Subcutaneous adipose tissue (tissue), 4 donors: ENCODE measurements around the gene SLC12A7. TPM values are rescaled to one million over a fixed set of nuclear protein-coding genes. Genes with fewer than 3 reads are reported as not detected.

Experiments
- total RNA-seq, 4 donors: library from RNA; depleted of rRNA; stranded (reverse); fragments of >200 nt; gene quantifications; one replicate each; pipeline ENCODE4 v1.1.0, GENCODE V29; 2016
- TF ChIP-seq, protein P1 (sequence below): fragments of 450-650 bp; IDR thresholded peaks from one replicate; pipeline ENCODE4 v1.5.1; 2016; ENCODE audit warnings: low read depth, mild to moderate bottlenecking, control low read depth, antibody characterized with exemption, moderate library complexity

SLC12A7 gene
- total RNA-seq, 4 donors from 2014 or later: 12.9 to 34.3 (median 20.7) TPM

DNA sequence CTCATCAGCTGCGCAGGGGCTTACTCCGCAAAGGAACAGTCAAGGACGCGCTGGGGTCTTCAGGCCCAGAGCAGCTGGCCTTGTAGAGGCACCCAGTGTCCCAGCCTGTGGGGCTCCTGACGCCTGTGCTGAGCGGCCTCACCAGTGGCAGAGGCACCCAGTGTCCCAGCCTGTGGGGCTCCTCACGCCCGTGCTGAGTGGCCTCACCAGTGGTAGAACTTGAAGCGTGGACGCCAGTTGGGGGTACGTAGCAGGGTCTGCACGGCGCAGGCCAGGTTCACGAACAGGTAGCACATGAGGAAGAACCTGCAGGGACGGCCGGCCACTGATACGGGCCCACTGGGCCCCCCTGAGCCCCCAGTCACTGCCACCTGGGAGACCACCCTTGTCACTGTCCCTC, 35.9 kb downstream of the SLC12A7 start:
- TF ChIP-seq, protein P1, sequence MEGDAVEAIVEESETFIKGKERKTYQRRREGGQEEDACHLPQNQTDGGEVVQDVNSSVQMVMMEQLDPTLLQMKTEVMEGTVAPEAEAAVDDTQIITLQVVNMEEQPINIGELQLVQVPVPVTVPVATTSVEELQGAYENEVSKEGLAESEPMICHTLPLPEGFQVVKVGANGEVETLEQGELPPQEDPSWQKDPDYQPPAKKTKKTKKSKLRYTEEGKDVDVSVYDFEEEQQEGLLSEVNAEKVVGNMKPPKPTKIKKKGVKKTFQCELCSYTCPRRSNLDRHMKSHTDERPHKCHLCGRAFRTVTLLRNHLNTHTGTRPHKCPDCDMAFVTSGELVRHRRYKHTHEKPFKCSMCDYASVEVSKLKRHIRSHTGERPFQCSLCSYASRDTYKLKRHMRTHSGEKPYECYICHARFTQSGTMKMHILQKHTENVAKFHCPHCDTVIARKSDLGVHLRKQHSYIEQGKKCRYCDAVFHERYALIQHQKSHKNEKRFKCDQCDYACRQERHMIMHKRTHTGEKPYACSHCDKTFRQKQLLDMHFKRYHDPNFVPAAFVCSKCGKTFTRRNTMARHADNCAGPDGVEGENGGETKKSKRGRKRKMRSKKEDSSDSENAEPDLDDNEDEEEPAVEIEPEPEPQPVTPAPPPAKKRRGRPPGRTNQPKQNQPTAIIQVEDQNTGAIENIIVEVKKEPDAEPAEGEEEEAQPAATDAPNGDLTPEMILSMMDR: no peak

- TF ChIP-seq, protein P1: no peak
These were observed 36.3 kb downstream of the SLC12A7 start for GRCh38 chr5:1075555-1075881.

GRCh38 chr5:1074816-1075554, 36.9 kb downstream of the SLC12A7 start:
- TF ChIP-seq, protein P1: no peak

GRCh38 chr5:1074226-1074625, 37.6 kb downstream of the SLC12A7 start:
- TF ChIP-seq, protein P1: no peak

- TF ChIP-seq, protein P1: no peak
These were observed 38.4 kb downstream of the SLC12A7 start for GRCh38 chr5:1073239-1074102.

DNA sequence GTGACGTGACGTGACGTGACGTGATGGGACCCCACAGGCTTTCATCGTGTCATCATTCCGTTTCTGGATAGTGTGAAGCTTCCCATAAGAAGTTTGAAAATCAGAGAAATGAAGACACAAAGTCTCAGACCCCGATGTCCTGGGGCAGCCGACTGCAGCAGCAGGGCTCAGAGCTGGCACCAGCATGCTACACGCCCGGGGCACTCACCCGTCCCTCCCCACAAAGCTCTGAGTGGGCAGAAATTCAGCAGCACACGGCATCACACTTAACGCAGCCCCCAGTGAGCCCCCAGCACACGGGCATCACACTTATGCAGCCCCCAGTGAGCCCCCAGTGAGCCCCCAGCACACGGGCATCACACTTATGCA, 42.2 kb downstream of the SLC12A7 start:
- TF ChIP-seq, protein P1: no peak
